ENCODE results near the gene LILRA5.

- TF ChIP-seq, protein P1, sequence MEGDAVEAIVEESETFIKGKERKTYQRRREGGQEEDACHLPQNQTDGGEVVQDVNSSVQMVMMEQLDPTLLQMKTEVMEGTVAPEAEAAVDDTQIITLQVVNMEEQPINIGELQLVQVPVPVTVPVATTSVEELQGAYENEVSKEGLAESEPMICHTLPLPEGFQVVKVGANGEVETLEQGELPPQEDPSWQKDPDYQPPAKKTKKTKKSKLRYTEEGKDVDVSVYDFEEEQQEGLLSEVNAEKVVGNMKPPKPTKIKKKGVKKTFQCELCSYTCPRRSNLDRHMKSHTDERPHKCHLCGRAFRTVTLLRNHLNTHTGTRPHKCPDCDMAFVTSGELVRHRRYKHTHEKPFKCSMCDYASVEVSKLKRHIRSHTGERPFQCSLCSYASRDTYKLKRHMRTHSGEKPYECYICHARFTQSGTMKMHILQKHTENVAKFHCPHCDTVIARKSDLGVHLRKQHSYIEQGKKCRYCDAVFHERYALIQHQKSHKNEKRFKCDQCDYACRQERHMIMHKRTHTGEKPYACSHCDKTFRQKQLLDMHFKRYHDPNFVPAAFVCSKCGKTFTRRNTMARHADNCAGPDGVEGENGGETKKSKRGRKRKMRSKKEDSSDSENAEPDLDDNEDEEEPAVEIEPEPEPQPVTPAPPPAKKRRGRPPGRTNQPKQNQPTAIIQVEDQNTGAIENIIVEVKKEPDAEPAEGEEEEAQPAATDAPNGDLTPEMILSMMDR (conservative IDR thresholded peaks at IDR 0.05; ENCODE audit: low read depth, low read length): no peak
- TF ChIP-seq POLR2A (IDR thresholded peaks at IDR 0.05; ENCODE audit: low read depth, low read length) (no peak), CEBPB (IDR thresholded peaks at IDR 0.05; ENCODE audit: low read depth, low read length) (no peak), CHD1 (IDR thresholded peaks at IDR 0.05; ENCODE audit: low read depth, low read length) (no peak), RFX5 (IDR thresholded peaks at IDR 0.05; ENCODE audit: low read depth, low read length) (no peak), MAZ (IDR thresholded peaks at IDR 0.05; ENCODE audit: borderline replicate concordance, low read depth, low read length) (no peak), ELK1 (IDR thresholded peaks at IDR 0.05; ENCODE audit: borderline replicate concordance, low read depth, low read length) (no peak), SMC3 (IDR thresholded peaks at IDR 0.05; ENCODE audit: low read depth, low read length) (no peak), RAD21 (IDR thresholded peaks at IDR 0.05; ENCODE audit: low read length) (no peak), MXI1 (IDR thresholded peaks at IDR 0.05; ENCODE audit: borderline replicate concordance, low read depth, low read length) (no peak)
- TF ChIP-seq, protein P2, sequence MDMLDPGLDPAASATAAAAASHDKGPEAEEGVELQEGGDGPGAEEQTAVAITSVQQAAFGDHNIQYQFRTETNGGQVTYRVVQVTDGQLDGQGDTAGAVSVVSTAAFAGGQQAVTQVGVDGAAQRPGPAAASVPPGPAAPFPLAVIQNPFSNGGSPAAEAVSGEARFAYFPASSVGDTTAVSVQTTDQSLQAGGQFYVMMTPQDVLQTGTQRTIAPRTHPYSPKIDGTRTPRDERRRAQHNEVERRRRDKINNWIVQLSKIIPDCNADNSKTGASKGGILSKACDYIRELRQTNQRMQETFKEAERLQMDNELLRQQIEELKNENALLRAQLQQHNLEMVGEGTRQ (IDR thresholded peaks at IDR 0.05; ENCODE audit: low read depth, low read length): no peak
These were observed 42.7 kb upstream of the LILRA5 start for GRCh38 chr19:54355675-54356074.

All from IMR-90 (cell line).